Sciatic nerve (tissue), 2 donors: ENCODE results near the gene C12orf50. TPM values are rescaled to one million over a fixed set of nuclear protein-coding genes. Genes with fewer than 3 reads are reported as not detected.
"Not testable (repeated sequence)": the region's sequence is repeated elsewhere in the genome, so short reads cannot be mapped to it uniquely, and the experiment has no call there.

ENCODE experiments used
- ATAC-seq: fragments of 200-7000 bp; cut with Tn5 transposase; one replicate; pipeline ENCODE4 v1.9.1; 2020; ENCODE audit warnings: mild to moderate bottlenecking, moderate library complexity
- DNase-seq: peaks from one replicate; pipeline ENCODE4 v3.0.0-alpha.2; 2020; ENCODE audit warnings: low spot score
- intact Hi-C: fragments of 100-400 bp; cut with DNase I; formaldehyde crosslinking; loops from one replicate; pipeline ENCODE4 v1.14.2; 2022
- total RNA-seq: library from RNA; stranded (reverse); fragmentation: NEBNext Ultra II Directional; extraction: Animal tissue kit (Norgen Biotek cat#: 25700); gene quantifications from one replicate; pipeline ENCODE4 v1.2.1, GENCODE V29; 2021
- donor health status: DM: no; HTN: no; CAD: no.
- donor health status: DM: no; HTN: no; CAD: no.

C12orf50 gene
- total RNA-seq, 1 donor from 2014 or later, result 0.27 TPM

DNA sequence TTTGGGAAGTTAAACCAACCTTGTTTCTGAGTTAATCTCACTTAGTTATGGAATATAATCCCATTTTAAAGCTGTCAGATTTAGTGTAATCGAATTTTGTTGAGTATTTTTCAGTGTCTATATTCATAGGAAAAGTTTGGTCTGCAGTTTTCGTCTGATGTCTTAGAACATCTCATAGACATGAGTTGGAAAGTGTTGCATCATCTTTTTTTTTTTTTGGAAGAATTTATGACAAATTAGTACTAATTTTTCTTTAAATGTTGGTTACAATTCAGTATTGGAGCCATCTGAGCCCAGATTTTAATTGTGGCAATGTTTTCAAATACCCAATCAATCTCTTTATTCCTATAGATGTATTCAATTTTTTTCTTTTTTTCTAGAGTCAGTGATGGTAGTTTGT is 27.9 kb downstream of the C12orf50 start:
- ATAC-seq (no peak), DNase-seq (no peak)
- intact Hi-C loops, result loop anchor here (5.0 kb wide), 1 partner anchor 156 kb away; no protein-coding TSS in a partner anchor

DNA sequence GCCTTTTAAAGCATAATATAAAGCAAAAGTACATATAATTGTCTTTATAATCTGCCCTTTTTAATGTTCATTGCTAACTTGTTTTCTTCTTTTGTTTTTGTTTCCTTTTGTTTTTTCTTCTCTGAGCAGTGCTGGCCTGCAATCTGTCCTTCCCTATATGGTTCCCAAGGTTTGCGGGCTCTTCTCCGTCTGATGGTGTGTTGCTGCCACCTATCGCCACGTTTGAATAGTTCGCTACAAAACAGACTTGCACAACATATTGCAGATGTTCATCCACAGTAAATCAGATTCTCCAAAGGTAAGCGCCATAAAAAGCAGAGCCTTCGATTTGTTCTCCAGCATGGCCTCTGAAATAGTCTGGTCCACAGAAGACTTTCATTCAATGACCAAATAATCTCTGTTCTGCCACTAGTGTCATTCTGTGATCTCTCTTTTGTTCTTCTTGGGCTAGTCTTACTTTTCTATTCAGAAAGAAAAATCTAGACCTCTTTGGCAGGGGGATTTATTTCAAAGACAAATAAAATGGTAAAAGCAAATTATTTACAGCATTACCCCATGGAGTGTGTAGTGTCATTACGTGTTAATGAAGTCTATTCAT is 33.5 kb downstream of the C12orf50 start:
- intact Hi-C loops, result no loop called here
- DNase-seq (peak; percentile 66), ATAC-seq (peak; percentile 84)

DNA sequence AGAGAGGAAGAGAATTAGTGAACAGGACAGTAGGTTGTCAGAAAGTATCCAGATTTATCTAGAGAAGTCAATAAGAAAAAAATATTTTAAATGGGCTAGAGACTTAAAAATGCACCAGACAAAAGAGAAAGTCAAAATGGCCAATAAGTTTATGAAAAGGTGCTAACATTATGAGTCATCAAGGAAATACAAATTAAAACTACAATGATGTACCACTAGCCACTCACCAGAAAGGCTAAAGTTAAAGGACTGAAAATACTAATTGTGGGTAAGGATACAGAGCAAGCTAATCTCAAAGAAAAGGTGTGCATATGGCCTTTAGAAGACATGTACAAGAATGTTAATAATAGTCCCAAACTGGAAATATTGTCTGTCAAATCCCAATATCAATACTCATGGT is 37.7 kb downstream of the C12orf50 start:
- ATAC-seq (no peak), DNase-seq (no peak)
- intact Hi-C loops, result no loop called here

DNA sequence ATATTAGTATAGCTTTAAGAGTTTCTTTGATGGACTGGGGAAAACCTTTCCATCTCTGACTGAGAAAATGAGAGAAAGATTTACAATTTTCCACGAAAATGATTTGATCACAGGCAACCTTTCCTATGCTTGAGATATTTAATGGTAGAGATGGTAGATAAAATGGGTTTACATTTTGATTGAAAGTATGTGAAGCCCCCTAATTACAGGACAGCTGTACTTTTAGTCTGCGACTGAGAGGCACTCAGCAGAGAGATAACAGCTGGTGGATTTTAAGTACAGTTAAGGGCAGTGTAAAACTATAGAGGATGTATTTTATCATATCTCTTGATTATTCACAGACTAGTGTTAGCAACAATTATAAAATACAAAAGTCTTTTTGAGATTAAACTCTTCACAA is 40.7 kb downstream of the C12orf50 start:
- intact Hi-C loops, result no loop called here
- ATAC-seq (no peak), DNase-seq (no peak)

DNA sequence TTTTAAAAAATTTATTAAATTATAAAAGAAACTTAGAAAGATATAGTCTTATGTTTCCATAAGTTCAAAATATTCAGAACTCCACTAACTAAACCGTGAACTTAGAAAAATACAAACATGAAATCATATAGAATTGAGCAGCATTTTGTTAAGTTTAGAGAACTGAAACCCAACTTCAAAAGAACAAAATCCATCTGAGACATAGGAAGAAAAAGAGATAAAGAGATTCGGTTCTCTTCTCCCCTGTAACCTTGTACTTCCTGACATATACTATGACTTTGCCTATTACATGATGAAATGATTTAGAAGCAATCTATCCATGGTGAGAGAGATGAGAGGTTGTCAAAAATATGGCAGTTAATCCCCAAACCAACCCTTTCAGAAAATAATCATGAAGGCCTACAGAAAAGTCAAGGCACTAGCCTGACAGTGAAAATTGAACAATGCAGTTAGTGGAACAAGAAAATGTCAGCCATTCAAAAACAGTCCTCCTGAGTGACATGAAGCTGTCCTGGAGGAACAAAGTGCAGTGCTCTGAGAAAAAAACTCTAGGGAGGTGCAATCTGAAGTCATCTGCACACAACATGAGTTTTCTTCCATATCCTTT is 44.0 kb downstream of the C12orf50 start:
- no peak for ATAC-seq
- no peak for DNase-seq
- intact Hi-C loops, result no loop called here

DNA sequence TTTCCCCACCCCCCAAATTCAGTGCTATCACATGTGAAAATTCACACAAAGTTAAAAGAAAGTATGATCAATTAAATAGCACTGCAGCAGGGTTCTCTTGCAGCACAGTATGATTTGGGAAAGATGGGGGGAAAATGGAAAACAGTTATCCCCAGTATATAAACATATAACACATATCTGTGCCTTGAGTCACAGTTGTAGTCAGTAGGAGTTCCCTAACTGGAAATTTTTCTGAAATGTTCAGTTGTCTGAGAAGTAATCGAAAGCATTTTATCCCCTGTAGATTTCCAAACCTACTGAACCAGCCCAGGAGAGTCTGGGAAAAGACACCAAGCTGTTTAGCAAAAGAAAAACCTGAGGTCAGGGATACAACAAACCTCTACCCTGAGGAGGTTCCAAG is 47.0 kb downstream of the C12orf50 start:
- ATAC-seq (no peak), DNase-seq (no peak)
- intact Hi-C loops, result no loop called here

DNA sequence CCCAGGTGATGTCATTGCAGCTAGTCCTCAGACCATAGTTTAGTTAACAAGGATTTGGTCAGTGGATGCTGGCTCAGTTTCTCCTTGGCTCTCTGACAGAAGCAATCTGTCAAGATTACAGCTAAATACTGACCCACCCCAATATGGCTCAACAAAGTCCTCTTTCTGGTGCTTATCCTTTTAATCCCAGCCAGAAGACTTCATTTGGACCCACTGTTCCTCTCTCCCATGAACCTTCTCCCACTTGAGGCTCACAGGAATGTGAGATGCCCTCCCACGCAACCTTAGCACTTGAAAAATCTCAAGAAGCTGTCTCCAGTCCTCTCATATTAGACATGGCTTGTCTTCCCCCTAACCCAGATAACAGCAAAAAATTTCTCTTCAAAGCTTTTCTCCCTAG is 47.7 kb downstream of the C12orf50 start:
- ATAC-seq (no peak), DNase-seq (no peak)
- intact Hi-C loops, result no loop called here

DNA sequence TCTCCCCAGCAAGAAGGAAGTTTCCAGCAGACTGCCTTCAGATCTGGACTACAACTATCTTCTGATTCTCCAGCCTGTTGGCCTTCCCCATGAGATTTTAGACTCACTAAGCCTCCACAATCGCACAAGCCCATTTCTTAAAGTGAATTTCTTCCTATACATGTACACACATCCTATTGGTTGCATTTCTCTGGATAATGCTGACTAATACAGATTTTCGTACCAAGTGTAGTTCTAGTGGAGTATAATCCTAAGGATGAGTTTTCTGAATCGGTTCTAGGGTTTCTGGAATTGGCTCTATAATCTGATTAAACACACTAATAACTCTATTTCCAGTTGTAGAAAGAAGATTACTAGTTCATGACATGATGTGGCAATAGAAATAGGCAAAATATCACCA is 53.3 kb downstream of the C12orf50 start:
- DNase-seq (no peak), ATAC-seq (no peak)
- intact Hi-C loops, result no loop called here

DNA sequence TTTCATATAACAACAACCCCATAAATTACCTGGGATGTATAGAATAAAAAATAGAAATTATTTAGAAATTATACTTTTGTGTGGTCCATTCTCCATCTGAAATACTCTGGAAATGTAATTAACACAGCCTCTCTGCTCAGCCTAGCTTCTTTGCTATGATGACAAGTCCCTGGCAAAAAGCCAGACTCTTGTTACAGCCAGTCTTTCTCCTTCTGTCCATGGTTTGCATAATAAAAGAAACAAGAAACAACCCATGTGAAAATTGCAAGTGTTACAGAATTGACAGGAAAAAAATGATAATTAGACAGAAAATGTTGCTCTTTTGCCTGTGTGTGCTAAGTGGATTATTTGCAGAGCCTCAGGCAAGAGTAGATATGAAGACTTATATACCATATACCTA is 61.3 kb downstream of the C12orf50 start:
- intact Hi-C loops, result no loop called here
- no peak for ATAC-seq
- no peak for DNase-seq

DNA sequence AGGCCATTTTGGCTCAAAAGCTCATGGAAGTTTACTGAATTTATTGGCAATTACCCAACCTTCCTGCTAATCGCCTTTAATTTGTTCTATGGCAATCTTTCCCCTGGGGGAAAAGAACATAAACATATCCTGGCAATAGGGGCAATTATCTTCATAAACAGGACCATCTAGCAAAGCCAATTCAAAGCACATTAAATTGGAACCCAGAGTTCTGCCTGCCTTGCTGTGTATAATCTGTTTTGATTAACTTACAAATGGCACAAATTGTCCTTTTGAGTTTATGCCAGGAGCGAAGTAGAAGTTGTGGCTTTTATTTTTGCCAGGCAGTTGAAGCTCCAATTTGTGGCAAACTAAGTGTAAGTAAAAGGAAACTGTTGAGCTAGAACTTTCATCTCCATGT is 68.6 kb downstream of the C12orf50 start:
- no peak for ATAC-seq
- intact Hi-C loops, result no loop called here
- DNase-seq, result no peak

DNA sequence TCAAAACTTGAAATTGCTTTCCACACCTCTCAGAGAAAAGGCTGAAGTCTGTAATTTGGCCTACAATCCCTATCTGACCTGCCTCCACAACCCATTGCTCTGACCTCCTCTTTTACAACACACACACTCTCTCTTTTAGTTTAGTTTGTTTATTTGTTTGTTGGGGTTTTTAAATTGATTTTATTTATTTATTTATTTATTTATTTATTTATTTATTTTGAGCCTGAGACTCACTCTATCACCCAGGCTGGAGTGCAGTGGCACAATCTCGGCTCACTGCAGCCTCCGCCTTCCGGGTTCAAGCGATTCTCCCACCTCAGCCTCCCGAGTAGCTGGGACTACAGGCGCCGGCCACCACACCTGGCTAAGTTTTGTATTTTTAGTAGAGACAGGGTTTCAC is 75.2 kb downstream of the C12orf50 start:
- ATAC-seq, intact Hi-C loops, DNase-seq: not testable (repeated sequence)

DNA sequence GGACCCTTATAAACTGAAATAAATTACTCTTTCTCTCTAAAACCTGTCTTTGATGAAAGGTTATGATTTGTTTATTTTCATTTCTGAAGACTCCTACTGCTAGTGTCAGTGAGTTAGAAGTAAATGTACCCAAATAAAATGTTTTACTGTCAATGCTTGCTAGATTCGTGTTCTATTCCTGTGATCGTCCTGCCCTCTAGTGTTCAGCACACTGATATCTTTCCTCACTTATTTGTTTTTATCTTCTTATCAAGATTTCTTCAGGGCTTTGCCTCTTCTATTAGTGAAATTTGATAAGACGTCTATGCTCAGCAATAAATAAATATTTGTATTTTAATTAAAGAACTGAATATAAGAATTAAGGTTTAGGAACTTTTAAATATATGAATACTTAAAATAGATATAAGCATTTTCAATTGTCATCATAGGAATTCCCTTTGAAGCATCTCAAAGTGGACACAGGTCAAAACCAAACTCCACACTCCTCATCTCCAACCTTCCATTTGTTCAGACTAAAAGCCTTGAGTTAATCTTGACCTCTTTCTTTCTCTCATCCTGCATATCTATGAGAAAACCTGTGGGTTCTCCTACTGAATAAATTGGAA is 75.8 kb downstream of the C12orf50 start:
- no peak for DNase-seq
- ATAC-seq, result no peak
- intact Hi-C loops, result no loop called here

DNA sequence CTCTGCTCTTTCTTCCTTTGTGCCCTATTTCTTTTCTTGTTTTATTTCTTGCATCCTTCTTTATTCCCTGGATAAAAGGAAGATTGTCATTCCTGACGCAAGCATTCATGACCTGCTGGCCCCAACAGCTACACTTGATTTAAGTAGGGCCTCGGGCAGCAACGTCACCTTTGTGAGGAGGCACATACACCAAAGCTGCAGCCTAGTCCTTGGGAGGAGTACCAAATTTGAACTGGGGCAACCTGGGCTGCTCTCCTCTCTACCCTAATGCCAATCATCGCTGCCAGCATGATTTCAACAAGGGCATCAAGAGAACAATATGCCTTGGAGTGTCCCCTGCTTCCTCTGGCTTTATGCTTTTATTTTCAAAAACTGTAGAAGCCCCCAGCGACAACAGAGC is 76.4 kb downstream of the C12orf50 start:
- intact Hi-C loops, result no loop called here
- ATAC-seq (no peak), DNase-seq (no peak)

DNA sequence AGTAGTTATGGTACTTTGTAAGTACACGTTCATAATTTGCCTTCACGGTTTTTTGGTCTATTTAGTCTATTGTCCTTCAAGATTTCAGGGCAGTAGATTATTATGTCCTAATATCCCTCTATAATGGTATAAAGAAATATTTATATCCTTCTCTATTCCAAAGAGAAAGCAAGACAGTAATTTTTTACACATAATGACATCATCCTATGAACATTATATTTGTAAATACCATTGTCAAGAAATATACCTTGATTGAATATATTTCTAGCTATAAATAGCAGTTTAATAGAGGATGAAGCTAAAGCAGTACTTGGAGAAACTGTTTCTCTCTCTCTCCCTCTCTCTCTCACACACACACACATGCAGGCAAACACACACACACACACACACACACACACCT is 77.0 kb downstream of the C12orf50 start:
- DNase-seq (no peak), ATAC-seq (no peak)
- intact Hi-C loops, result no loop called here

DNA sequence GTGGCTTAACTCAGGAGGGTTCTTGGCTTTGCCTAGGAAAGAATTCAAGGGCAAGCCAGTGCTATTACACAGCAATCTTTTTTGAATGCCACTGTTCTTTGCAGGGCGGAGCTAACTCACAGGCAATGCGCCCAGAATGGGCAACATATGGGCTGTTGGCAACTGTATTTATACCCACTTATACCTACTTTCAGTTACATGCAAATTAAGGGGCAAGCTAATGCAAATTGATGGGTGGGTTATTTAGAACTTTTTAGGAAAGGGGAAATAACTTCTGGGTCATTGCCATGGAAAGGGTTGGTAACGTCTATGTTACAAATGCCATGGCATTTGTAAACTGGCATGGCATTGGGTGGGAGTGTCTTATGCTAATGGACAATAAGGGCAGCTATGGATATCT is 85.4 kb downstream of the C12orf50 start:
- ATAC-seq (no peak), DNase-seq (no peak)
- intact Hi-C loops, result no loop called here

DNA sequence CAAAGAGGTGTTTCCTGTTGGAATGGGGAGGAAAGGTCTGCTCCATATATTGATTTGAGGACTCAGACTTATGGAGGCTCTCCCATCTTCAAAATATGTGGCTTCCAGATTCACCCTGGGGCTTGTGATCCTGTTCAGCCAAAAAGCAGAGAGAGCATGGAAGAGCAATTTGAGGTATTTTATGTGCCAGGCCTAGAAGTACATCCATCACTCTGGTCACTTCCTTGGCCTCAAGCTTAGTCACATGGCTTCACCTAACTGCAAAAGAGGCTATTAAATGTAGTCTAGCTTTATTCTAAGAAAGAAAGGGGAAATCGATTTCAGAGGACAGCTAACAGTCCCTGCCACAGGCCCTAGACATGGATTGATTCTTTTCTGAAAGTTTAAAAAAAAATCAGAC is 86.2 kb downstream of the C12orf50 start:
- no peak for ATAC-seq
- DNase-seq, result no peak
- intact Hi-C loops, result no loop called here

DNA sequence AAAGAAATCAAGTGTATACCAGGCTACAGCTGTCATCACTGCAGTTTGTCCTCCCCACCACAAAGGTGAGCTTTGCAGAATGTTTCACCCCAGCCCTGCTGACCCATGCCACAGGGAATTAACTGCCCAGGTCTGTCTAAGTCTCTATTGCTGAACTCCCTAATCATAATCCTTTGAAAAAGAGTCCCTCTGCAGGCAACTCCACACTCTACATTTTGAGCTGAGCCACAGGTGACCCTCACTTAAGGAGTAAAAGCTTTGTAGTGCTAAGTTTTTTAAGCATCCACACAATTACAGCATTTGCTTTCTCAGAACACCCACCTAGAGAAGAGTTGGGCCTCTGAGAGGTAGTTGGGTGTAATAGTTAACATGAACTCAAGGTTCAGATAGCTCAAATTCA is 90.0 kb downstream of the C12orf50 start:
- DNase-seq (no peak), ATAC-seq (no peak)
- intact Hi-C loops, result no loop called here

DNA sequence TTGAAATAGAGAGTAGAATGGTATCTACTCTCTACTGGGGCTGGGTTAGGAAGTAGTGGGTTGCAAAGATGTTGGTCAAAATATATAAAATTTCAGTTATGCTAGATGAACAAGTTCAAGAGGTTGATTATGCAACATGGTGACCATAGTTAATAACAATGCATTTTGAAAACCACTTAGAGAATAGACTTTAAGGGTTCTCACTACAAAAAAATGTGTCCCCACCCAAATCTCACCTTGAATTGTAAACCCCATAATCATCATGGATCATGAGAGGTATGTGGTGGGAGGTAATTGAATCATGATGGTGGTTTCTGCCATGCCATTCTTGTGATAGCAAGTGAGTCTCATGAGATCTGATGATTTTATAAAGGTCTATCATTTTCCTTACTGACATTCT is 94.0 kb downstream of the C12orf50 start:
- DNase-seq (no peak), ATAC-seq (no peak)
- intact Hi-C loops, result no loop called here

DNA sequence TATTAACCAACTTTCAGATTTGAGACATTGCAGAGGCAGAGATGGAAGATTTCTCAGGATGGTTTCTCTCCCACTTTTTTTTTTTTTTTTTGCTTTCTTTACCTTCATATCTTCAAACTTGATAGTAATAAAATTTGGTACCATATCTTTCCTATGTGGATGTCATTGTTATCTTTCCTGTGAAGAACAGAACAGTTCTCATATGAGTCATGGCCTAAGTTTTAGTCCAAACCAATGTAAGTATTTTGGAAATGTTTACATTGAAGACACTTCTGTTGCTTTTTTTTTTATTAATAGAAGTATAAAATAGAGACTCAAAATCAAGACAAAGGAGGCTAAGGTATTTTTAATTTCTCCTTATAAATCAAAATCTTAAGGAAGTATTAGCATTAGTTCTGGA is 95.2 kb downstream of the C12orf50 start:
- intact Hi-C loops, result no loop called here
- no peak for DNase-seq

DNA sequence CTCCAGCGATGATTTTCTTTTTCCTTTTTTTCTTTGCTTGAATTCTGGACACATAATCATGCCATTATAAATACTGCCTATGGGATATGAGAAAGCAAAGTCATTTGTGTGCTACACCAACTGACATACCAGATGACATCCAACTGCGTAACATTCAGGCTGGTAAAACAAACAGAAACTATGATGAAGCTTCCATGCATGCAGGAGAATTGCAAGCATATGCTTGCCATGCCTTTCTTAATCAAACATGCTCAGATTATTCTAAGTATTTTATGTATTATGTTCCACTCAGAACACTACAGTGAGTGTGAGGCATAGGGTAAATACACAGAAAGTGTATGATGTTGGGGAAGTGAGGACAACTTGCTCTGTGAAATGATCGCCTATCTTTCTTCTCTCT is 97.4 kb downstream of the C12orf50 start:
- intact Hi-C loops, result no loop called here
- no peak for ATAC-seq
- DNase-seq, result no peak

More for the DNA sequence above, 95.2 kb downstream of the C12orf50 start:
- ATAC-seq, result no peak

DNA sequence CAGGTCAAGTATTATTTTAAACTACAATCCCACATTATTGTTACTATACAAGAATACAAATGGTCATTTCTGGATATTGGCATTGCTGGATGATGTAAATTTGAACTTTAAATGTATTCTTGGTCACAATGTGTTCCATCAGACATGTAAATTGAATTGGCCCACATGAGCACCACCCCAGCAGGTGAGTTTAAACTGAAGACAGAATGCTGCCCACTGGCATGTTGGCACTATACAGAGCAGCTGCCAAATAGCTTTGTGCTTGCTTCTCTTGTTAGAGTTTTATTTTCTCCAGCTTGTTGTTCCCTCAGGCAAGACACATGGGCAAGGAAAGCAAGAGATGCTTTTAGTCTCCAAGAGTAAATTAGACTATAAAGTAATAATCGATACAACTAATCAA is 98.6 kb downstream of the C12orf50 start:
- DNase-seq, result no peak
- no peak for ATAC-seq
- intact Hi-C loops, result no loop called here
